OCI-LY3 (cell line): ENCODE measurements around the gene BTRC.

Source experiments
- EZH2phosphoT487 ChIP-seq: fragments of 200-600 bp; shearing (Covaris generic); IDR thresholded peaks from 2 replicates; pipeline ENCODE4 v1.6.1; 2018; ENCODE audit warnings: antibody characterized with exemption, mixed run types, low read depth
- TF ChIP-seq, protein P1 (sequence below): fragments of 200-600, 300-600 bp; sonication (generic); IDR thresholded peaks from 2 replicates; pipeline ENCODE4 v1.5.1; 2014; ENCODE audit warnings: antibody characterized with exemption, low read length, low read depth

DNA sequence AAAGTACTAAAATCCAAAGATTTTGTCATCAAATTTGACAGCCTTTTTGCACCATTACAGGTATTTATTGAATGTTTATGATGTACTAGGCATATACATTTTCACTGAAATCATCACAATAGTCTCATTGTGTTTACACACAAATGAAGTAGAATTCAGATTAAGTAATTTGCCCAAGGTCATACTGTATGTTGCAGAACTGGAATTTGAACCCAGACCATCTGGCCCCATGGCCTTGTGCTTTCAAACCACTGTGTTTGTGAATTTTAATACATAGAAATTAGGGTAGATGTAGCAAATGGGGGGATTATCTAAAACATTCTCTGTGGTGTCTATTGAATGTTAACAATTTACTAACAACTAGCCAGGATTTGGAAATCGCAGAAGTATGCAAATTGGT lies 139.3 kb downstream of the BTRC start:
- TF ChIP-seq, protein P1, sequence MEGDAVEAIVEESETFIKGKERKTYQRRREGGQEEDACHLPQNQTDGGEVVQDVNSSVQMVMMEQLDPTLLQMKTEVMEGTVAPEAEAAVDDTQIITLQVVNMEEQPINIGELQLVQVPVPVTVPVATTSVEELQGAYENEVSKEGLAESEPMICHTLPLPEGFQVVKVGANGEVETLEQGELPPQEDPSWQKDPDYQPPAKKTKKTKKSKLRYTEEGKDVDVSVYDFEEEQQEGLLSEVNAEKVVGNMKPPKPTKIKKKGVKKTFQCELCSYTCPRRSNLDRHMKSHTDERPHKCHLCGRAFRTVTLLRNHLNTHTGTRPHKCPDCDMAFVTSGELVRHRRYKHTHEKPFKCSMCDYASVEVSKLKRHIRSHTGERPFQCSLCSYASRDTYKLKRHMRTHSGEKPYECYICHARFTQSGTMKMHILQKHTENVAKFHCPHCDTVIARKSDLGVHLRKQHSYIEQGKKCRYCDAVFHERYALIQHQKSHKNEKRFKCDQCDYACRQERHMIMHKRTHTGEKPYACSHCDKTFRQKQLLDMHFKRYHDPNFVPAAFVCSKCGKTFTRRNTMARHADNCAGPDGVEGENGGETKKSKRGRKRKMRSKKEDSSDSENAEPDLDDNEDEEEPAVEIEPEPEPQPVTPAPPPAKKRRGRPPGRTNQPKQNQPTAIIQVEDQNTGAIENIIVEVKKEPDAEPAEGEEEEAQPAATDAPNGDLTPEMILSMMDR = no peak
- TF ChIP-seq EZH2phosphoT487 = no peak
